H9 (cell line): ENCODE measurements around the gene CNTFR. TPM values are rescaled to one million over a fixed set of nuclear protein-coding genes. Genes with fewer than 3 reads are reported as not detected.

ENCODE experiments used
- DNase-seq: peaks from one replicate; pipeline ENCODE4 v3.0.0-alpha.2; 2017
- H2AFZ ChIP-seq: one replicate; pipeline ENCODE4 v1.6.1; 2013; ENCODE audit warnings: mild to moderate bottlenecking, low read length, control low read depth, moderate library complexity
- H2AK5ac ChIP-seq: 2 replicates; pipeline ENCODE4 v1.6.1; 2013; ENCODE audit warnings: low read length, control low read depth, mixed read lengths; ENCODE audit not compliant: insufficient read length
- H2BK120ac ChIP-seq: one replicate; pipeline ENCODE4 v1.6.1; 2013; ENCODE audit warnings: low read depth, mild to moderate bottlenecking, low read length, control low read depth, inconsistent platforms; ENCODE audit not compliant: poor library complexity, severe bottlenecking
- H2BK12ac ChIP-seq: 2 replicates; pipeline ENCODE4 v1.6.1; 2013; ENCODE audit warnings: low read length, control low read depth, mixed read lengths, low read depth; ENCODE audit not compliant: insufficient read length
- H2BK15ac ChIP-seq: 2 replicates; pipeline ENCODE4 v1.6.1; 2013; ENCODE audit warnings: low read depth, low read length, control low read depth
- H2BK20ac ChIP-seq: one replicate; pipeline ENCODE4 v1.6.1; 2013; ENCODE audit warnings: low read depth, mild to moderate bottlenecking, low read length, control low read depth, inconsistent platforms; ENCODE audit not compliant: poor library complexity, severe bottlenecking
- H2BK5ac ChIP-seq: 2 replicates; pipeline ENCODE4 v1.6.1; 2013; ENCODE audit warnings: low read length, control low read depth, mixed read lengths; ENCODE audit not compliant: insufficient read length
- H3K14ac ChIP-seq: 2 replicates; pipeline ENCODE4 v1.6.1; 2013; ENCODE audit warnings: low read length, control low read depth; ENCODE audit not compliant: insufficient read depth
- H3K18ac ChIP-seq: 2 replicates; pipeline ENCODE4 v1.6.1; 2013; ENCODE audit warnings: low read depth, mild to moderate bottlenecking, mixed read lengths, low read length, control low read depth; ENCODE audit not compliant: insufficient read length
- H3K23ac ChIP-seq: 2 replicates; pipeline ENCODE4 v1.6.1; 2013; ENCODE audit warnings: low read length, control low read depth, mixed read lengths, low read depth; ENCODE audit not compliant: insufficient read length
- H3K23me2 ChIP-seq: 2 replicates; pipeline ENCODE4 v1.6.1; 2013; ENCODE audit warnings: low read depth, mild to moderate bottlenecking, mixed read lengths, low read length, control low read depth; ENCODE audit not compliant: insufficient read length, poor library complexity, severe bottlenecking
- H3K27ac ChIP-seq: 2 replicates; pipeline ENCODE4 v1.5.1; 2013; ENCODE audit warnings: low read length, control low read depth, mixed read lengths, low read depth; ENCODE audit not compliant: insufficient read length
- H3K27me3 ChIP-seq: 2 replicates; pipeline ENCODE4 v1.6.1; 2013; ENCODE audit warnings: low read length, control low read depth, inconsistent platforms; ENCODE audit not compliant: insufficient read depth
- H3K4ac ChIP-seq: 2 replicates; pipeline ENCODE4 v1.6.1; 2013; ENCODE audit warnings: low read depth, mild to moderate bottlenecking, control low read depth, inconsistent platforms, low read length, moderate library complexity
- H3K4me1 ChIP-seq: 2 replicates; pipeline ENCODE4 v1.6.1; 2013; ENCODE audit warnings: low read length, control low read depth, inconsistent platforms; ENCODE audit not compliant: insufficient read depth
- H3K4me2 ChIP-seq: 2 replicates; pipeline ENCODE4 v1.6.1; 2013; ENCODE audit warnings: low read length, control low read depth, mixed read lengths; ENCODE audit not compliant: insufficient read length, insufficient read depth
- H3K56ac ChIP-seq: 2 replicates; pipeline ENCODE4 v1.6.1; 2013; ENCODE audit warnings: low read depth, mild to moderate bottlenecking, mixed read lengths, low read length, control low read depth; ENCODE audit not compliant: insufficient read length
- H3K79me1 ChIP-seq: 2 replicates; pipeline ENCODE4 v1.6.1; 2013; ENCODE audit warnings: low read depth, mild to moderate bottlenecking, moderate library complexity, low read length, control low read depth, inconsistent platforms; ENCODE audit not compliant: insufficient read depth, poor library complexity, severe bottlenecking
- H3K79me2 ChIP-seq: 2 replicates; pipeline ENCODE4 v1.6.1; 2013; ENCODE audit warnings: low read length, control low read depth, inconsistent platforms; ENCODE audit not compliant: insufficient read depth
- H3K9ac ChIP-seq: 2 replicates; pipeline ENCODE4 v1.6.1; 2013; ENCODE audit warnings: low read length, control low read depth, mixed read lengths; ENCODE audit not compliant: insufficient read length; ENCODE audit errors: extremely low read depth
- H3K9me3 ChIP-seq: one replicate; pipeline ENCODE4 v1.6.1; 2013; ENCODE audit warnings: low read depth, low read length, inconsistent platforms; ENCODE audit not compliant: control insufficient read depth
- H3T11ph ChIP-seq: one replicate; pipeline ENCODE4 v1.6.1; 2013; ENCODE audit warnings: mild to moderate bottlenecking, low read length, control low read depth, inconsistent platforms
- H4K20me1 ChIP-seq: one replicate; pipeline ENCODE4 v1.6.1; 2013; ENCODE audit not compliant: control insufficient read depth, insufficient read length, insufficient read depth
- H4K5ac ChIP-seq: 2 replicates; pipeline ENCODE4 v1.6.1; 2013; ENCODE audit warnings: low read depth, mild to moderate bottlenecking, mixed read lengths, low read length, control low read depth; ENCODE audit not compliant: insufficient read length
- H4K8ac ChIP-seq: replicated peaks from 2 replicates; pipeline ENCODE4 v1.6.1; 2013; ENCODE audit warnings: low read length, control low read depth, mixed read lengths, low read depth; ENCODE audit not compliant: insufficient read length
- H4K91ac ChIP-seq: 2 replicates; pipeline ENCODE4 v1.6.1; 2013; ENCODE audit warnings: low read depth, mild to moderate bottlenecking, moderate library complexity, mixed read lengths, low read length, control low read depth; ENCODE audit not compliant: insufficient read length
- H3K27ac Mint-ChIP-seq, 3 experiments: 2 replicates in 2 of 3; 3 replicates in 1 of 3; pipeline ENCODE4 v1.8.0; 2020 to 2021; ENCODE audit warnings: mixed read lengths in 3 of 3, mild to moderate bottlenecking in 1 of 3, moderate library complexity in 1 of 3
- H3K27me3 Mint-ChIP-seq: 2 replicates; pipeline ENCODE4 v1.8.0; 2021; ENCODE audit warnings: low read depth, mild to moderate bottlenecking, moderate library complexity, mixed read lengths
- H3K36me3 Mint-ChIP-seq, 3 experiments: 2 replicates in 2 of 3; 3 replicates in 1 of 3; pipeline ENCODE4 v1.8.0; 2020 to 2021; ENCODE audit warnings: low read depth in 3 of 3, mixed read lengths in 3 of 3; ENCODE audit not compliant: insufficient read depth in 1 of 3
- H3K4me1 Mint-ChIP-seq, 2 experiments: 2 replicates each; pipeline ENCODE4 v1.8.0; 2020; ENCODE audit warnings: mixed read lengths in 2 of 2
- H3K4me3 Mint-ChIP-seq, 2 experiments: 2 replicates in 1 of 2; 3 replicates in 1 of 2; pipeline ENCODE4 v1.8.0; 2020 to 2021; ENCODE audit warnings: mild to moderate bottlenecking in 2 of 2, mixed read lengths in 2 of 2, moderate library complexity in 1 of 2
- H3K9me3 Mint-ChIP-seq, 2 experiments: 2 replicates in 1 of 2; 3 replicates in 1 of 2; pipeline ENCODE4 v1.8.0; 2020; ENCODE audit warnings: mild to moderate bottlenecking in 2 of 2, mixed read lengths in 2 of 2, moderate library complexity in 1 of 2
- WGBS: extraction: QIAGEN DNeasy Blood & Tissue Kit; methylation state at CpG from one replicate; pipeline ENCODE4 v1.1.7; 2013; ENCODE audit warnings: missing lambda C conversion rate, low lambda C conversion rate, mixed read lengths; ENCODE audit not compliant: insufficient read length; ENCODE audit errors: extremely low coverage; 5-methylcytosine and 5-hydroxymethylcytosine counted together
- total RNA-seq: library from RNA; stranded (reverse); gene quantifications from 2 replicates; pipeline ENCODE4 v1.2.1, GENCODE V29; 2021
- TF ChIP-seq, protein P1 (sequence below): fragments of 200-600 bp; sonication (generic); conservative IDR thresholded peaks from 3 replicates; pipeline ENCODE4 v1.8.0; 2021; ENCODE audit warnings: antibody characterized with exemption, mild to moderate bottlenecking

The CNTFR gene
- total RNA-seq, 1 experiment from 2014 or later: 0.55 TPM

DNA sequence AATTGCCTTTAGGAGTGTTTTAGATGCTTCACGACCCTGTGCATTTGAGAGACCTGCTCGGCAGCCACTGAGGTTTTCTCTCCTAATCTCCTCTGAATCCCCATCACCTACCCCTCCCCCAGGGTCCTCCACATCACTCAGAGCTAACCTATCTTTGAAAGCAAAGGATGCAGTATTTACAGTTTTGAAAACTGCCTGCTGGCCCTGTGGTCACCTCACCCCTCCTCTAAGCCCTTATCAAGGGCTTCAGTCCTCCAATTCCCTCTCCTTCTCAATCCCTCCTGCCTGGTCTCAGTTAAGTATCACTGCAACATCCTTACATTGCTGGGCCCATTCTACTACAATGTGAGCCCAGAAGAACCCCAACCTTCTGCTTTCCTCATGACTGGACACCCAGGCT, 17.8 kb upstream of the CNTFR start:
- Histone ChIP-seq H4K8ac (no peak overlapping the region), H3K27ac (no peak overlapping the region)
- TF ChIP-seq, protein P1, sequence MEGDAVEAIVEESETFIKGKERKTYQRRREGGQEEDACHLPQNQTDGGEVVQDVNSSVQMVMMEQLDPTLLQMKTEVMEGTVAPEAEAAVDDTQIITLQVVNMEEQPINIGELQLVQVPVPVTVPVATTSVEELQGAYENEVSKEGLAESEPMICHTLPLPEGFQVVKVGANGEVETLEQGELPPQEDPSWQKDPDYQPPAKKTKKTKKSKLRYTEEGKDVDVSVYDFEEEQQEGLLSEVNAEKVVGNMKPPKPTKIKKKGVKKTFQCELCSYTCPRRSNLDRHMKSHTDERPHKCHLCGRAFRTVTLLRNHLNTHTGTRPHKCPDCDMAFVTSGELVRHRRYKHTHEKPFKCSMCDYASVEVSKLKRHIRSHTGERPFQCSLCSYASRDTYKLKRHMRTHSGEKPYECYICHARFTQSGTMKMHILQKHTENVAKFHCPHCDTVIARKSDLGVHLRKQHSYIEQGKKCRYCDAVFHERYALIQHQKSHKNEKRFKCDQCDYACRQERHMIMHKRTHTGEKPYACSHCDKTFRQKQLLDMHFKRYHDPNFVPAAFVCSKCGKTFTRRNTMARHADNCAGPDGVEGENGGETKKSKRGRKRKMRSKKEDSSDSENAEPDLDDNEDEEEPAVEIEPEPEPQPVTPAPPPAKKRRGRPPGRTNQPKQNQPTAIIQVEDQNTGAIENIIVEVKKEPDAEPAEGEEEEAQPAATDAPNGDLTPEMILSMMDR: no peak

More for the DNA sequence above, 17.8 kb upstream of the CNTFR start:
- Mint-ChIP-seq H3K27ac (no peak overlapping the region), H3K36me3 (no peaks in the 10 kb centered on the region), H3K9me3 (no peaks in the 10 kb centered on the region), H3K27me3 (peaks cover 10% of the 10 kb centered on the region), H3K4me1 (peaks cover 8 to 14% of the 10 kb centered on the region in 2 experiments), H3K4me3 (no peak overlapping the region)
- H3K18ac ChIP-seq: no peak overlapping the region
- H3K9ac ChIP-seq: no peak overlapping the region
- WGBS: no CpG with 5 or more reads among the region's 2 CpGs
- H3K9me3 ChIP-seq: no peaks in the 10 kb centered on the region
- no peak overlapping the region for H3K56ac ChIP-seq
- H2BK5ac ChIP-seq: no peak overlapping the region
- H3K4me2 ChIP-seq: no peak overlapping the region
- no peak overlapping the region for H3K23ac ChIP-seq
- no peak overlapping the region; the same call in 1 of the 2 replicates for H3K14ac ChIP-seq
- no peak overlapping the region for H4K5ac ChIP-seq
- H4K91ac ChIP-seq: no peak overlapping the region
- no peaks in the 10 kb centered on the region for H3K79me1 ChIP-seq
- H3K4me1 ChIP-seq: no peaks in the 10 kb centered on the region; the same call in 1 of the 2 replicates
- no peak overlapping the region for H2AK5ac ChIP-seq
- H2BK12ac ChIP-seq: no peak overlapping the region
- H3K79me2 ChIP-seq: no peaks in the 10 kb centered on the region
- H2BK15ac ChIP-seq: no peak overlapping the region
- no peaks in the 10 kb centered on the region for H4K20me1 ChIP-seq
- no peak overlapping the region for H2AFZ ChIP-seq
- peaks cover 10% of the 10 kb centered on the region for H3K23me2 ChIP-seq
- H2BK120ac ChIP-seq: no peak overlapping the region
- H3K27me3 ChIP-seq: no peaks in the 10 kb centered on the region
- DNase-seq: no peak
- no peak overlapping the region for H3T11ph ChIP-seq
- no peak overlapping the region for H2BK20ac ChIP-seq
- no peak overlapping the region for H3K4ac ChIP-seq
